HepG2 (cell line): ENCODE results near the gene RPS6KA3. TPM values are rescaled to one million over a fixed set of nuclear protein-coding genes. Genes with fewer than 3 reads are reported as not detected.

ENCODE experiments used
- ATAC-seq: fragments of 200-7000 bp; cut with Tn5 transposase; 3 replicates; pipeline ENCODE4 v1.9.1; 2020; ENCODE audit warnings: mild to moderate bottlenecking, moderate library complexity
- Bru-seq: library from RNA; stranded (reverse); fragments of 400-500 nt; gene quantifications from one replicate; lab custom pipeline; 2021; lab: Mats Ljungman, UMichigan
- BruChase-seq, 2 experiments: library from RNA; stranded (reverse); fragments of 400-500 nt; gene quantifications; one replicate each; lab custom pipeline; 2021; lab: Mats Ljungman, UMichigan
- BruUV-seq: library from RNA; stranded (reverse); fragments of 400-500 nt; replicated peaks from 2 replicates; lab custom pipeline; 2021; lab: Mats Ljungman, UMichigan
- CTCF ChIA-PET: fragments of 300-600 bp; formaldehyde crosslinking; extraction: SDS; loops from one replicate; lab custom pipeline; 2021; ENCODE audit warnings: low total read pairs, inconsistent platforms, low intra/inter-chr PET ratio; lab: Yijun Ruan, JAX
- POLR2A ChIA-PET: fragments of 350-600 bp; sonication (Branson Sonifier 250); formaldehyde crosslinking; loops from one replicate; lab custom pipeline; 2020; ENCODE audit warnings: antibody characterized with exemption, inconsistent platforms; lab: Yijun Ruan, JAX
- DNase-seq: peaks from one replicate; pipeline ENCODE4 v3.0.0-alpha.2; 2015; ENCODE audit warnings: low spot score
- FAIRE-seq: peaks from 3 replicates; lab custom pipeline; 2011; peaks lifted over from hg19 to GRCh38; lab: Jason Lieb, UNC
- H2AFZ ChIP-seq: one replicate; pipeline ENCODE4 v1.6.1; 2011; ENCODE audit warnings: low read length, inconsistent platforms
- H3K27ac ChIP-seq: fragments of 300-600 bp; 3 replicates; pipeline ENCODE4 v1.8.0; 2011; ENCODE audit warnings: mixed run types, mild to moderate bottlenecking, mixed read lengths, low read length, inconsistent platforms; ENCODE audit not compliant: insufficient read depth; ENCODE audit errors: extremely low read length
- H3K27me3 ChIP-seq, 2 experiments: fragments of 200-600 bp in 1 of 2; 2 replicates in 1 of 2; 3 replicates in 1 of 2; pipeline versions ENCODE4 v1.6.0 to v1.8.0; 2011; ENCODE audit warnings: low read length in 2 of 2, mild to moderate bottlenecking in 2 of 2, moderate library complexity in 2 of 2, inconsistent platforms in 1 of 2; ENCODE audit not compliant: insufficient read depth in 2 of 2, control insufficient read depth in 1 of 2
- H3K36me3 ChIP-seq, 2 experiments: fragments of 200-600 bp in 1 of 2; replicated peaks in 1 of 2; 2 replicates in 1 of 2; 3 replicates in 1 of 2; pipeline versions ENCODE4 v1.5.1 to v1.8.0; 2011; ENCODE audit warnings: low read length in 2 of 2, inconsistent platforms in 1 of 2; ENCODE audit not compliant: insufficient read depth in 2 of 2, control insufficient read depth in 1 of 2
- H3K4me1 ChIP-seq: 2 replicates; pipeline ENCODE4 v1.5.1; 2012; ENCODE audit warnings: low read length, inconsistent platforms; ENCODE audit not compliant: insufficient read depth
- H3K4me2 ChIP-seq: 2 replicates; pipeline ENCODE4 v1.6.0; 2011; ENCODE audit warnings: low read depth, low read length, inconsistent platforms
- H3K4me3 ChIP-seq, 3 experiments: fragments of 200-600 bp in 1 of 3; sonication (generic), shearing (Covaris generic) in 1 of 3; replicated peaks in 1 of 3; 2 replicates each; pipeline ENCODE4 v1.5.1; 2011 to 2016; ENCODE audit warnings: low read length in 3 of 3, inconsistent platforms in 2 of 3, low read depth in 2 of 3, mild to moderate bottlenecking in 2 of 3, control low read depth in 1 of 3, mixed read lengths in 1 of 3; ENCODE audit not compliant: insufficient read depth in 1 of 3
- H3K79me2 ChIP-seq: one replicate; pipeline ENCODE4 v1.6.1; 2011; ENCODE audit warnings: low read length, inconsistent platforms; ENCODE audit not compliant: insufficient read depth
- H3K9ac ChIP-seq: 2 replicates; pipeline ENCODE4 v1.6.0; 2011; ENCODE audit warnings: mild to moderate bottlenecking, low read depth, low read length, inconsistent platforms; ENCODE audit not compliant: insufficient read depth
- H3K9me3 ChIP-seq: 2 replicates; pipeline ENCODE4 v1.5.1; 2012; ENCODE audit warnings: mild to moderate bottlenecking, low read length
- H4K20me1 ChIP-seq: 2 replicates; pipeline ENCODE4 v1.6.0; 2011; ENCODE audit warnings: inconsistent platforms, mild to moderate bottlenecking, low read length, moderate library complexity; ENCODE audit not compliant: insufficient read depth
- GFI1 ChIP-seq: sonication (generic); formaldehyde crosslinking; IDR thresholded peaks from 2 replicates; pipeline ENCODE4 v1.5.0; 2020; ENCODE audit warnings: missing genetic modification reagents, mild to moderate bottlenecking, borderline replicate concordance
- PATZ1 ChIP-seq: sonication (generic); formaldehyde crosslinking; IDR thresholded peaks from 2 replicates; pipeline ENCODE4 v1.4.0; 2020; ENCODE audit warnings: missing genetic modification reagents
- SKIL ChIP-seq: sonication (generic); formaldehyde crosslinking; IDR thresholded peaks from 2 replicates; pipeline ENCODE4 v1.8.0; 2022; ENCODE audit warnings: missing genetic modification reagents, mild to moderate bottlenecking, moderate library complexity, borderline replicate concordance
- SP1 ChIP-seq, 2 experiments: fragments of 450-650 bp in 1 of 2; sonication (generic) in 1 of 2; formaldehyde crosslinking in 1 of 2; IDR thresholded peaks; 2 replicates each; pipeline versions ENCODE4 v1.4.0 to v1.6.1; 2016 to 2020; ENCODE audit warnings: missing genetic modification reagents in 1 of 2
- SPEN ChIP-seq: sonication (generic); formaldehyde crosslinking; IDR thresholded peaks from 2 replicates; pipeline ENCODE4 v1.5.1; 2020; ENCODE audit warnings: low read depth, mild to moderate bottlenecking, missing genetic modification reagents
- ZBTB7B ChIP-seq: sonication (generic); formaldehyde crosslinking; IDR thresholded peaks from 2 replicates; pipeline ENCODE4 v1.4.0; 2020; ENCODE audit warnings: missing genetic modification reagents
- ZNF205 ChIP-seq: IDR thresholded peaks from 2 replicates; pipeline ENCODE4 v1.6.1; 2018; ENCODE audit warnings: missing biosample characterization, missing genetic modification reagents
- ZNF431 ChIP-seq: sonication (generic); formaldehyde crosslinking; IDR thresholded peaks from 2 replicates; pipeline ENCODE4 v1.9.0; 2022; ENCODE audit warnings: missing genetic modification reagents, low read depth, mild to moderate bottlenecking, borderline replicate concordance
- ZNF607 ChIP-seq: sonication (generic); formaldehyde crosslinking; IDR thresholded peaks from 2 replicates; pipeline ENCODE4 v1.5.1; 2020; ENCODE audit warnings: missing genetic modification reagents, mild to moderate bottlenecking, borderline replicate concordance
- ZNF629 ChIP-seq: sonication (generic); formaldehyde crosslinking; conservative IDR thresholded peaks from 2 replicates; pipeline ENCODE4 v1.5.0; 2020; ENCODE audit warnings: missing genetic modification reagents
- WGBS: methylation state at CpG from one replicate; pipeline ENCODE4 v1.1.6; 2017; ENCODE audit warnings: low lambda C conversion rate; 5-methylcytosine and 5-hydroxymethylcytosine counted together
- in situ Hi-C: cut with HindIII; loops from 2 replicates; pipeline ENCODE4 v1.10.0; 2017; ENCODE audit warnings: low pct_unique_long_range_greater_than_20kb; ENCODE audit not compliant: extremely low pct_ligation_motif_present
- intact Hi-C: fragments of 100-400 bp; cut with micrococcal nuclease; formaldehyde crosslinking; loops from one replicate; pipeline ENCODE4 v1.10.0; 2022; ENCODE audit not compliant: unreplicated experiment
- long read RNA-seq, 2 experiments: library from RNA in 1 of 2; library from polyadenylated mRNA in 1 of 2; stranded (forward) in 1 of 2; unstranded in 1 of 2; transcript quantifications; one replicate each; pipeline ENCODE4 v2.0.0, GENCODE V29; 2019 to 2022
- polyA minus RNA-seq, 3 experiments: library from RNA; depleted of rRNA, polyadenylated mRNA; stranded (reverse); fragments of >200 nt; gene quantifications; 2 replicates each; pipeline ENCODE4 v1.2.3, GENCODE V29; 2011; ENCODE audit warnings: low replicate concordance in 1 of 3
- polyA plus RNA-seq, 8 experiments: library from polyadenylated mRNA; depleted of rRNA in 3 of 8; stranded (reverse) in 7 of 8; unstranded in 1 of 8; fragments of >200 nt; fragmentation: Illumina TruSeq in 4 of 8; extraction: Trizol in 4 of 8; gene quantifications; 2 replicates each; pipeline versions ENCODE4 v1.2.1 to v1.2.3, GENCODE V29; 2011 to 2016; ENCODE audit warnings: low read depth in 4 of 8, missing spikeins in 1 of 8, mixed read lengths in 1 of 8; ENCODE audit not compliant: insufficient read depth in 1 of 8
- total RNA-seq, 5 experiments: library from RNA; depleted of rRNA; stranded (reverse); fragments of >200 nt; fragmentation: Illumina TruSeq; extraction: Trizol; gene quantifications; 2 replicates each; pipeline ENCODE4 v1.2.3, GENCODE V29; 2016; ENCODE audit warnings: low read depth in 1 of 5

The RPS6KA3 gene
- total RNA-seq (2016; rRNA removed; fragmentation: Illumina TruSeq; extraction: Trizol): 357 and 581 TPM in 2 replicates
- 39.1 and 45.2 TPM in 2 replicates for total RNA-seq (2016; cell fraction: cytosol; rRNA removed; fragmentation: Illumina TruSeq; extraction: Trizol; ENCODE audit: low read depth)
- total RNA-seq (2016; cell fraction: insoluble cytoplasmic fraction; rRNA removed; fragmentation: Illumina TruSeq; extraction: Trizol): 349 and 590 TPM in 2 replicates
- 147 and 153 TPM in 2 replicates for total RNA-seq (2016; cell fraction: membrane; rRNA removed; fragmentation: Illumina TruSeq; extraction: Trizol)
- total RNA-seq (2016; cell fraction: nucleus; rRNA removed; fragmentation: Illumina TruSeq; extraction: Trizol): 192 and 216 TPM in 2 replicates
- polyA plus RNA-seq (2011; rRNA removed): 227 and 314 TPM in 2 replicates
- polyA plus RNA-seq (2011; cell fraction: cytosol; rRNA removed): 147 and 185 TPM in 2 replicates
- 92.7 and 110 TPM in 2 replicates for polyA plus RNA-seq (2011; cell fraction: nucleus; rRNA removed)
- polyA plus RNA-seq (2012): 161 and 256 TPM in 2 replicates
- 11.1 and 12.4 TPM in 2 replicates for polyA plus RNA-seq (2016; cell fraction: cytosol; fragmentation: Illumina TruSeq; extraction: Trizol; ENCODE audit: low read depth)
- polyA plus RNA-seq (2016; cell fraction: insoluble cytoplasmic fraction; fragmentation: Illumina TruSeq; extraction: Trizol; ENCODE audit: low read depth): 353 and 377 TPM in 2 replicates
- polyA plus RNA-seq (2016; cell fraction: membrane; fragmentation: Illumina TruSeq; extraction: Trizol; ENCODE audit: low read depth): 48.9 and 49.3 TPM in 2 replicates
- polyA plus RNA-seq (2016; cell fraction: nucleus; fragmentation: Illumina TruSeq; extraction: Trizol; ENCODE audit: insufficient read depth, low read depth): 170 and 191 TPM in 2 replicates
- polyA minus RNA-seq (2011; rRNA and poly(A)+ RNA removed; ENCODE audit: low replicate concordance): 81.9 and 319 TPM in 2 replicates
- polyA minus RNA-seq (2011; cell fraction: cytosol; rRNA and poly(A)+ RNA removed): 374 and 443 TPM in 2 replicates
- polyA minus RNA-seq (2011; cell fraction: nucleus; rRNA and poly(A)+ RNA removed): 200 and 259 TPM in 2 replicates
- Bru-seq, nascent RNA: percentile 99 among the genes with signal in this experiment
- BruChase-seq, experiment 1, labeled RNA remaining after a 6-hour chase: percentile 97 among the genes with signal in this experiment
- percentile 97 among the genes with signal in this experiment for BruChase-seq, experiment 2, labeled RNA remaining after a 2-hour chase
- long read RNA-seq, experiment 1, full-length matches to known transcripts: 6 of 26 reads
- long read RNA-seq, experiment 1, partial matches to known transcripts: 10 of 26 reads
- long read RNA-seq, experiment 1, other reads (novel, unspliced or antisense): 10 of 26 reads
- long read RNA-seq, experiment 2, full-length matches to known transcripts: 61 of 364 reads
- long read RNA-seq, experiment 2, partial matches to known transcripts: 56 of 364 reads
- long read RNA-seq, experiment 2, other reads (novel, unspliced or antisense): 247 of 364 reads

DNA sequence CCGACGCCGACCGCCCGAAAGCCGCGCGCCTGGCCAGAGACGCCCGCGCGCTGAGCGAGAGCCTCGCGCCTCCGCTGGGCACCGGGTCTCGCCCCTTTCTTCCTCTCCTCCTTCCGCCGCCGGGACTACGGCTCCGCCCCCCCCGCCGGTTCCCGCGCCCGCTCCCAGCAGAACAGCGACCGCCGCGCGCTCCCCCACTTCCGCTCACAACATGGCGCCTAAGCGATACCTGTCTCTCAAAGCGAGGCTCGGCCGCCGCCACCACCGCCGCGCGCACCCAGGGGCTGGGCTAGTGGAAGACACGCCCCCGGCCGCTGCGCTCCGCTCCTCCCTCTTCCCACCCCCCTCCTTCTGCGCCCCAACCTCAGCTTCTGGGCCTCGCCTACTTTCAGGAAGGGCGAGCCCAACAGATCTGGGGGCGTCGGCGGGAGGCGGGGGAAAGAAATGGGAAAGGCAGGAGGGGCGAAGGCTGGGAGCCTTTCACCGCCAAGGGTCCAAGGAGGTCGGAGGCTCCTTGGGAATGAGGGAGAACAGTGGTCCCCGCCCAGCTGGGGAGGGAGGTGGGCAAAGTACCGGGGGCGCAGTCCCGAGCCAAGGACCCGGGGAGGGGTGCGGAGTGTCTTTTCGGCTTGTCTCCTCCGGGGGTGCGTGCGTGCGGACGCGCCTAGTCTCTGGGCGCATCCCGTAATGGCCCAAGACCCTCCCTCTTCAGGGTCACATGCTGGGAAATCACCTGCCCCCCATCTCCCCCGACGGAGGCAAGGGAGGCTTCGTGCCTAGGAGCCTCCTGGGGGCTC, at the start of gene RPS6KA3:
RPS6KA3 (minus strand) TSS at position 100 of the 797 bp plus-strand sequence. CDS start 277 bp downstream, outside the sequence.
- intact Hi-C loops (no loop called here), in situ Hi-C loops (loop anchor here (10.0 kb wide), 1 partner anchor 98 kb away; no protein-coding TSS in a partner anchor)
- peak within 1 kb of the TSS; percentile 87 for H3K4me2 ChIP-seq
- no peaks in the 10 kb centered on the region; a peak in 2 of 5 replicates for H3K36me3 ChIP-seq
- CTCF ChIA-PET: no interaction called here
- no CpG with 5 or more reads among the region's 77 CpGs for WGBS
- H3K27me3 ChIP-seq: no peaks in the 10 kb centered on the region; a peak in 1 of 5 replicates
- H3K4me1 ChIP-seq: peaks cover 49% of the 10 kb centered on the region
- FAIRE-seq (no peak), DNase-seq (peak; percentile 71), ATAC-seq (peak; percentile 85)
- H3K79me2 ChIP-seq: peaks cover 43% of the 10 kb centered on the region
- peak within 1 kb of the TSS; percentile 96 for H3K9ac ChIP-seq
- POLR2A ChIA-PET: interaction anchor here (0.8 to 3.3 kb wide), 4 partner anchors 95 to 213 kb away, joined by 3 to 15 read pairs (median 3); no protein-coding TSS in a partner anchor
- peak within 1 kb of the TSS; percentile 72 to 93 (median 79) for H3K4me3 ChIP-seq
- H4K20me1 ChIP-seq: 0 out of 2 replicates have a peak, but pooled peaks cover under 1% of the 10 kb centered on the region
- H2AFZ ChIP-seq: no peak within 1 kb of the TSS
- peak within 1 kb of the TSS; percentile 90 for H3K27ac ChIP-seq
- no peaks in the 10 kb centered on the region for H3K9me3 ChIP-seq
- no TSS peak for BruUV-seq
- peak; percentile 32; the same call in 1 of the 2 replicates for TF ChIP-seq ZBTB7B (CRISPR knock-in tag)
- TF ChIP-seq ZNF607: peak; percentile 70
- no peak for TF ChIP-seq SP1 (IDR thresholded peaks at IDR 0.05)
- TF ChIP-seq SP1 (CRISPR knock-in tag; IDR thresholded peaks at IDR 0.05): peak; percentile 30; the same call in 1 of the 2 replicates
- 0 out of 2 replicates have a peak, but pooled peaks have one; percentile 56 for TF ChIP-seq SPEN (CRISPR knock-in tag)
- 0 out of 2 replicates have a peak, but pooled peaks have one; percentile 19 for TF ChIP-seq SKIL
- no peak for TF ChIP-seq ZNF431 (CRISPR knock-in tag)
- TF ChIP-seq GFI1 (CRISPR knock-in tag): peak; percentile 32; the same call in 1 of the 2 replicates
- TF ChIP-seq PATZ1 (CRISPR knock-in tag): no peak; the same call in 1 of the 2 replicates
- peak; percentile 100 for TF ChIP-seq ZNF205
- TF ChIP-seq ZNF629 (CRISPR knock-in tag): no peak
